Spleen (tissue), 11 donors: ENCODE results near the gene KRTAP24-1. TPM values are rescaled to one million over a fixed set of nuclear protein-coding genes. Genes with fewer than 3 reads are reported as not detected.

Source experiments
- DNase-seq: peaks from one replicate; pipeline ENCODE4 v3.0.0-alpha.2; 2020
- H3K27ac ChIP-seq, 8 donors: fragments of 200-600 bp; sonication (generic) in 7 of 8; 1 replicate in 4 of 8; 2 replicates in 4 of 8; pipeline versions ENCODE4 v1.5.0 to v1.8.0; 2016 to 2021; ENCODE audit warnings: inconsistent platforms in 4 of 8, mild to moderate bottlenecking in 4 of 8, moderate library complexity in 1 of 8
- H3K27me3 ChIP-seq, 7 donors: fragments of 200-600 bp; sonication (generic) in 6 of 7; replicated peaks in 1 of 7; 1 replicate in 4 of 7; 2 replicates in 3 of 7; pipeline versions ENCODE4 v1.5.0 to v1.8.0; 2016 to 2021; ENCODE audit warnings: inconsistent platforms in 3 of 7, mild to moderate bottlenecking in 1 of 7
- H3K36me3 ChIP-seq, 6 donors: fragments of 200-600 bp; sonication (generic) in 5 of 6; 1 replicate in 4 of 6; 2 replicates in 2 of 6; pipeline versions ENCODE4 v1.5.0 to v1.8.0; 2016 to 2021; ENCODE audit warnings: inconsistent platforms in 2 of 6
- H3K4me1 ChIP-seq, 6 donors: fragments of 200-600 bp; sonication (generic) in 5 of 6; 1 replicate in 3 of 6; 2 replicates in 3 of 6; pipeline versions ENCODE4 v1.5.0 to v1.8.0; 2016 to 2021; ENCODE audit warnings: inconsistent platforms in 3 of 6
- H3K4me3 ChIP-seq, 8 donors: fragments of 200-600 bp; sonication (generic) in 7 of 8; 1 replicate in 4 of 8; 2 replicates in 4 of 8; pipeline versions ENCODE4 v1.5.0 to v1.8.0; 2016 to 2021; ENCODE audit warnings: inconsistent platforms in 4 of 8, mild to moderate bottlenecking in 4 of 8, moderate library complexity in 2 of 8
- H3K9me3 ChIP-seq, 8 donors: fragments of 200-600 bp; sonication (generic) in 7 of 8; 1 replicate in 4 of 8; 2 replicates in 4 of 8; pipeline versions ENCODE4 v1.5.0 to v1.8.0; 2016 to 2021; ENCODE audit warnings: inconsistent platforms in 4 of 8
- CTCF ChIP-seq, 11 experiments: fragments of 200-600 bp in 7 of 11; fragments of 450-650 bp in 4 of 11; sonication (generic) in 4 of 11; IDR thresholded peaks in 8 of 11; conservative IDR thresholded peaks in 3 of 11; 1 replicate in 7 of 11; 2 replicates in 4 of 11; pipeline versions ENCODE4 v1.4.0 to v1.8.0; 2016 to 2021; ENCODE audit warnings: antibody characterized with exemption in 11 of 11, inconsistent platforms in 4 of 11, mild to moderate bottlenecking in 1 of 11
- POLR2A ChIP-seq, 3 donors: fragments of 450-650 bp; IDR thresholded peaks; one replicate each; pipeline ENCODE4 v1.5.1; 2017; ENCODE audit warnings: antibody characterized with exemption in 3 of 3, mild to moderate bottlenecking in 1 of 3
- POLR2AphosphoS5 ChIP-seq, 3 donors: sonication (generic); formaldehyde crosslinking; IDR thresholded peaks; one replicate each; pipeline ENCODE4 v1.5.1; 2017; ENCODE audit warnings: antibody characterized with exemption in 3 of 3
- WGBS, 5 donors: extraction: QIAGEN DNeasy Blood & Tissue Kit in 3 of 5; methylation state at CpG; one replicate each; pipeline versions ENCODE4 v1.1.5 to v1.1.7; 2013 to 2018; 5-methylcytosine and 5-hydroxymethylcytosine counted together
- intact Hi-C: fragments of 100-400 bp; cut with DNase I; formaldehyde crosslinking; loops from one replicate; pipeline ENCODE4 v1.15.0; 2023; ENCODE audit warnings: low total_unique reads
- polyA plus RNA-seq, 3 donors: library from polyadenylated mRNA; stranded (reverse); fragments of 200-250 nt; gene quantifications; one replicate each; pipeline ENCODE4 v1.2.1, GENCODE V29; 2013
- total RNA-seq, 7 donors: library from RNA; depleted of rRNA in 3 of 7; stranded (reverse); fragments of >200 nt in 3 of 7; fragmentation: NEBNext Ultra II Directional in 4 of 7; extraction: Animal tissue kit (Norgen Biotek cat#: 25700) in 4 of 7; gene quantifications; one replicate each; pipeline versions ENCODE4 v1.1.0 to v1.2.1, GENCODE V29; 2016 to 2021
- donor health status: healthy with polysubstance abuse.
- donor health status: DM: no; HTN: no; CAD: no; lungs with moderate emphysema.
- donor health status: DM: no; HTN: no; CAD: no.
- donor health status: Bipolar disorder and iron deficiency.
- donor health status: healthy.
- donor health status: DM: no; HTN: no; CAD: no.
- donor health status: DM: yes; HTN: yes; CAD: no.

KRTAP24-1 gene
- total and polyA plus RNA-seq, 10 donors, result not detected

- no peak for TF ChIP-seq POLR2AphosphoS5 (IDR thresholded peaks at IDR 0.05)
- TF ChIP-seq CTCF (IDR thresholded peaks at IDR 0.05 in 8 of 11, conservative IDR thresholded peaks at IDR 0.05 in 3 of 11), result no peak
- no peak for TF ChIP-seq POLR2A (IDR thresholded peaks at IDR 0.05)
- Histone ChIP-seq H3K4me1 (no peaks in the 10 kb centered on the region), H3K9me3 (no peaks in the 10 kb centered on the region), H3K36me3 (no peaks in the 10 kb centered on the region), H3K27ac (no peak overlapping the region), H3K4me3 (no peak overlapping the region), H3K27me3 (no peaks in the 10 kb centered on the region)
- DNase-seq, result no peak
- 62 to 79% (median 70%) methylated on average over 4 of the region's 4 CpGs for WGBS, 5 donors
- intact Hi-C loops, result no loop called here
Measured at GRCh38 chr21:30257773-30258172, 25.0 kb downstream of the KRTAP24-1 start.

- DNase-seq, result no peak
- Histone ChIP-seq H3K27ac (no peak overlapping the region), H3K4me1 (no peaks in the 10 kb centered on the region), H3K27me3 (no peaks in the 10 kb centered on the region), H3K4me3 (no peak overlapping the region), H3K9me3 (peaks cover 0 to 5% (median 0%) of the 10 kb centered on the region in 8 donors), H3K36me3 (no peaks in the 10 kb centered on the region)
- intact Hi-C loops, result no loop called here
- WGBS, 5 donors, result 86 to 98% (median 96%) methylated on average over 4 of the region's 4 CpGs
- TF ChIP-seq POLR2AphosphoS5 (IDR thresholded peaks at IDR 0.05) (no peak), CTCF (IDR thresholded peaks at IDR 0.05 in 8 of 11, conservative IDR thresholded peaks at IDR 0.05 in 3 of 11) (no peak), POLR2A (IDR thresholded peaks at IDR 0.05) (no peak)
Measured at GRCh38 chr21:30256100-30256499, 26.6 kb downstream of the KRTAP24-1 start.

- TF ChIP-seq CTCF (IDR thresholded peaks at IDR 0.05 in 8 of 11, conservative IDR thresholded peaks at IDR 0.05 in 3 of 11), result no peak
- TF ChIP-seq POLR2A (IDR thresholded peaks at IDR 0.05), result no peak
- TF ChIP-seq POLR2AphosphoS5 (IDR thresholded peaks at IDR 0.05), result no peak
- Histone ChIP-seq H3K36me3 (no peaks in the 10 kb centered on the region), H3K27ac (no peak overlapping the region), H3K27me3 (no peaks in the 10 kb centered on the region), H3K4me3 (no peak overlapping the region), H3K4me1 (no peaks in the 10 kb centered on the region), H3K9me3 (peaks cover 0 to 5% (median 0%) of the 10 kb centered on the region in 8 donors)
- no peak for DNase-seq
- WGBS, 5 donors, result 33 to 87% (median 39%) methylated on average over 1 of the region's 1 CpG
- intact Hi-C loops, result no loop called here
Measured at GRCh38 chr21:30255679-30256078, 27.1 kb downstream of the KRTAP24-1 start.

- H3K4me1 ChIP-seq, result no peaks in the 10 kb centered on the region
- intact Hi-C loops, result no loop called here
- TF ChIP-seq POLR2AphosphoS5 (IDR thresholded peaks at IDR 0.05) (no peak), CTCF (IDR thresholded peaks at IDR 0.05 in 8 of 11, conservative IDR thresholded peaks at IDR 0.05 in 3 of 11) (no peak), POLR2A (IDR thresholded peaks at IDR 0.05) (no peak)
- H3K27ac ChIP-seq, result no peak overlapping the region
- WGBS, 5 donors, result 71 to 86% (median 80%) methylated on average over 1 of the region's 1 CpG
- H3K27me3 ChIP-seq, result no peaks in the 10 kb centered on the region
- no peak overlapping the region for H3K4me3 ChIP-seq
- DNase-seq, result no peak
- H3K9me3 ChIP-seq, result peaks cover 0 to 6% (median 0%) of the 10 kb centered on the region in 8 donors
- H3K36me3 ChIP-seq, result no peaks in the 10 kb centered on the region
Measured at GRCh38 chr21:30251781-30252180, 31.0 kb downstream of the KRTAP24-1 start.
